ENCODE data around the gene ERMAP. TPM values are rescaled to one million over a fixed set of nuclear protein-coding genes. Genes with fewer than 3 reads are reported as not detected.
"Not testable (repeated sequence)": the region's sequence is repeated elsewhere in the genome, so short reads cannot be mapped to it uniquely, and the experiment has no call there.

The ERMAP gene
- total and polyA plus RNA-seq, 10 of the 15 experiments (the other 5 are each of a cell fraction or from before 2014, with no cell fraction given), result 1.4 to 6.8 (median 4.1) TPM

DNA sequence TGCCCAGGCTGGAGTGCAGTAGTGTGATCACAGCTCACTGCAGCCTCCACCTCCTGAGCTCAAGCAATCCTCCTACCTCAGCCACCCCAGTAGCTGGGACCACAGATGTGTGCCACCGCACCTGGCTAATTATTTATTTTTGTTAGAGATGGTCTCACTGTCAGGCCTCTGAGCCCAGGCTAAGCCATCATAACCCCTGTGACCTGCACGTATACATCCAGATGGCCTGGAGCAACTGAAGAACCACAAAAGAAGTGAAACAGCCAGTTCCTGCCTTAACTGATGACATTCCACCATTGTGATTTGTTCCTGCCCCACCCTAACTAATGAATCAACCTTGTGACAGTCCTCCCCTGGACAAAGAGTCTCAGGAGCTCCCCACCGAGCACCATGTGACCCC is 39.6 kb downstream of the ERMAP start:
- SMC1A ChIA-PET (ENCODE audit: uncharacterized antibody, unreplicated experiment), result interaction anchor here (0.7 kb wide), 1 partner anchor 67 kb away, joined by 3 read pairs; no protein-coding TSS in a partner anchor
- H3K27ac ChIP-seq (ENCODE audit: control insufficient read depth, insufficient read depth); H3K4me2 ChIP-seq (ENCODE audit: control insufficient read depth, insufficient read depth); H3K4me1 ChIP-seq (ENCODE audit: control insufficient read depth, insufficient read depth, low read length); H4K20me1 ChIP-seq (ENCODE audit: control insufficient read depth, insufficient read depth); ATAC-seq; RAD21 ChIA-PET (ENCODE audit: unreplicated experiment); H3K9me3 ChIP-seq (replicated peaks; ENCODE audit: control insufficient read depth, insufficient read depth, low read length); H3K36me3 ChIP-seq (ENCODE audit: control insufficient read depth in 2 of 2, insufficient read depth in 2 of 2, low read length in 1 of 2); intact Hi-C loops (cut with micrococcal nuclease; ENCODE audit: unreplicated experiment); DNase-seq (ENCODE audit: low read depth, low spot score); H3K9ac ChIP-seq (ENCODE audit: control insufficient read depth, insufficient read depth, low read length); H3K79me2 ChIP-seq (ENCODE audit: control insufficient read depth, insufficient read depth, low read length); in situ Hi-C loops (cut with MboI); FAIRE-seq; H3K4me3 ChIP-seq; H3K27me3 ChIP-seq (replicated peaks in 1 of 2; ENCODE audit: control insufficient read depth in 2 of 2, insufficient read depth in 2 of 2, low read length in 1 of 2); BruUV-seq (replicated peaks); H2AFZ ChIP-seq (ENCODE audit: control insufficient read depth, low read depth, low read length); POLR2A ChIA-PET: not testable (repeated sequence)
- 97% methylated on average over 3 of the region's 3 CpGs for WGBS (ENCODE audit: insufficient coverage, insufficient replicate concordance, low lambda C conversion rate, missing lambda C conversion rate)
- CTCF ChIA-PET, result interaction anchor here (1.1 kb wide), 1 partner anchor 9 kb away, joined by 3 read pairs; no protein-coding TSS in a partner anchor

DNA sequence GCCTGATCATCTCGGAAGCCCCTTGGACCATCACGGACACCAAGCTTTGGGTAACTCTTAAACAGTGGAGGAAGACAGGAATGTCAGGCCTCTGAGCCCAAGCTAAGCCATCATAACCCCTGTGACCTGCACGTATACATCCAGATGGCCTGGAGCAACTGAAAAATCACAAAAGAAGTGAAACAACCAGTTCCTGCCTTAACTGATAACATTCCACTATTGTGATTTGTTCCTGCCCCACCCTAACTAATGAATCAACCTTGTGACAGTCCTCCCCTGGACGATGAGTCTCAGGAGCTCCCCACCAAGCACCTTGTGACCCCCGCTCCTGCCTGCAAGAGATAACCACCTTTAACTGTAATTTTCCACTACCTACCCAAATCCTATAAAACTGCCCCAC is 42.4 kb downstream of the ERMAP start:
- FAIRE-seq; H4K20me1 ChIP-seq (ENCODE audit: control insufficient read depth, insufficient read depth); H3K4me2 ChIP-seq (ENCODE audit: control insufficient read depth, insufficient read depth); H3K36me3 ChIP-seq (ENCODE audit: control insufficient read depth in 2 of 2, insufficient read depth in 2 of 2, low read length in 1 of 2); BruUV-seq (replicated peaks); H3K79me2 ChIP-seq (ENCODE audit: control insufficient read depth, insufficient read depth, low read length); ATAC-seq; in situ Hi-C loops (cut with MboI); H3K27ac ChIP-seq (ENCODE audit: control insufficient read depth, insufficient read depth); H3K9ac ChIP-seq (ENCODE audit: control insufficient read depth, insufficient read depth, low read length); RAD21 ChIA-PET (ENCODE audit: unreplicated experiment); H3K9me3 ChIP-seq (replicated peaks; ENCODE audit: control insufficient read depth, insufficient read depth, low read length); H3K4me1 ChIP-seq (ENCODE audit: control insufficient read depth, insufficient read depth, low read length); POLR2A ChIA-PET; H2AFZ ChIP-seq (ENCODE audit: control insufficient read depth, low read depth, low read length); DNase-seq (ENCODE audit: low read depth, low spot score); H3K27me3 ChIP-seq (replicated peaks in 1 of 2; ENCODE audit: control insufficient read depth in 2 of 2, insufficient read depth in 2 of 2, low read length in 1 of 2); intact Hi-C loops (cut with micrococcal nuclease; ENCODE audit: unreplicated experiment); CTCF ChIA-PET; H3K4me3 ChIP-seq; SMC1A ChIA-PET (ENCODE audit: uncharacterized antibody, unreplicated experiment): not testable (repeated sequence)
- WGBS (ENCODE audit: insufficient coverage, insufficient replicate concordance, low lambda C conversion rate, missing lambda C conversion rate), result 89% methylated on average over 5 of the region's 5 CpGs
